IPS-15b (cell line): ENCODE measurements around the gene PTPRN2.
"Not testable (repeated sequence)": the region's sequence is repeated elsewhere in the genome, so short reads cannot be mapped to it uniquely, and the experiment has no call there.

Experiments
- H3K27me3 ChIP-seq: one replicate; pipeline ENCODE4 v1.6.1; 2013; ENCODE audit warnings: low read length; ENCODE audit not compliant: control insufficient read depth, insufficient read depth
- H3K36me3 ChIP-seq: one replicate; pipeline ENCODE4 v1.6.1; 2013; ENCODE audit warnings: low read length; ENCODE audit not compliant: control insufficient read depth, insufficient read depth
- H3K4me1 ChIP-seq: one replicate; pipeline ENCODE4 v1.6.1; 2013; ENCODE audit warnings: mild to moderate bottlenecking, low read length; ENCODE audit not compliant: control insufficient read depth, insufficient read depth
- H3K4me3 ChIP-seq: one replicate; pipeline ENCODE4 v1.5.1; 2013; ENCODE audit warnings: low read depth, low read length
- H3K9ac ChIP-seq: one replicate; pipeline ENCODE4 v1.6.1; 2013; ENCODE audit warnings: low read depth, mild to moderate bottlenecking, low read length
- H3K9me3 ChIP-seq: one replicate; pipeline ENCODE4 v1.6.1; 2013; ENCODE audit warnings: mild to moderate bottlenecking, low read length; ENCODE audit not compliant: control insufficient read depth, insufficient read depth

Gene PTPRN2

GRCh38 chr7:157596026-157596425 is 991.6 kb downstream of the PTPRN2 start:
- H3K4me1 ChIP-seq: no peaks in the 10 kb centered on the region
- H3K4me3 ChIP-seq: no peak overlapping the region
- no peaks in the 10 kb centered on the region for H3K9me3 ChIP-seq
- no peaks in the 10 kb centered on the region for H3K36me3 ChIP-seq
- H3K27me3 ChIP-seq: peaks cover 64% of the 10 kb centered on the region
- H3K9ac ChIP-seq: no peak overlapping the region

GRCh38 chr7:157595086-157595855 is 992.4 kb downstream of the PTPRN2 start:
- Histone ChIP-seq H3K9ac (no peak overlapping the region), H3K36me3 (no peaks in the 10 kb centered on the region), H3K9me3 (no peaks in the 10 kb centered on the region), H3K4me1 (no peaks in the 10 kb centered on the region), H3K4me3 (no peak overlapping the region), H3K27me3 (peaks cover 68% of the 10 kb centered on the region)

GRCh38 chr7:157594306-157594705 is 993.3 kb downstream of the PTPRN2 start:
- H3K36me3 ChIP-seq: no peaks in the 10 kb centered on the region
- no peak overlapping the region for H3K9ac ChIP-seq
- H3K4me3 ChIP-seq: no peak overlapping the region
- H3K27me3 ChIP-seq: peaks cover 70% of the 10 kb centered on the region
- H3K4me1 ChIP-seq: no peaks in the 10 kb centered on the region
- no peaks in the 10 kb centered on the region for H3K9me3 ChIP-seq

GRCh38 chr7:157593541-157593940 is 994.1 kb downstream of the PTPRN2 start:
- H3K9ac ChIP-seq: no peak overlapping the region
- H3K4me3 ChIP-seq: no peak overlapping the region
- H3K27me3 ChIP-seq: peaks cover 68% of the 10 kb centered on the region
- no peaks in the 10 kb centered on the region for H3K4me1 ChIP-seq
- no peaks in the 10 kb centered on the region for H3K36me3 ChIP-seq
- no peaks in the 10 kb centered on the region for H3K9me3 ChIP-seq

DNA sequence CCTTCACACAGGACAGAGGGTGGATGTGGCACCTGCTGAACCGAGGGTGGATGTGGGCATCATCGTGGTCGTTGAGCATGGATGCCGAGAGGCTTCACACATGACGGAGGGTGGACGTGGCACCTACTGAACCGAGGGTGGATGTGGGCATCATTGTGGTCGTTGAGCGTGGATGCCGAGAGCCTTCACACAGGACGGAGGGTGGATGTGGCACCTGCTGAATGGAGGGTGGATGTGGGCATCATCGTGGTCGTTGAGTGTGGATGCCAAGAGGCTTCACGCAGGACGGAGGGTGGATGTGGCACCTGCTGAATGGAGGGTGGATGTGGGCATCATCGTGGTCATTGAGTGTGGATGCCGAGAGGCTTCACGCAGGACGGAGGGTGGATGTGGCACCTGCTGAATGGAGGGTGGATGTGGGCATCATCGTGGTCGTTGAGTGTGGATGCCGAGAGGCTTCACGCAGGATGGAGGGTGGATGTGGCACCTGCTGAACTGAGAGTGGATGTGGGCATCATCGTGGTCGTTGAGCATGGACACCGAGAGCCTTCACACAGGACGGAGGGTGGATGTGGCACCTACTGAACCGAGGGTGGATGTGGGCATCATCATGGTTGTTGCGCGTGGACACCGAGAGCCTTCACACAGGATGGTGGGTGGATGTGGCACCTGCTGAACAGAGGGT is 994.8 kb downstream of the PTPRN2 start:
- H3K4me1 ChIP-seq, H3K9me3 ChIP-seq, H3K9ac ChIP-seq, H3K4me3 ChIP-seq, H3K36me3 ChIP-seq: not testable (repeated sequence)
- peaks cover 63% of the 10 kb centered on the region for H3K27me3 ChIP-seq

DNA sequence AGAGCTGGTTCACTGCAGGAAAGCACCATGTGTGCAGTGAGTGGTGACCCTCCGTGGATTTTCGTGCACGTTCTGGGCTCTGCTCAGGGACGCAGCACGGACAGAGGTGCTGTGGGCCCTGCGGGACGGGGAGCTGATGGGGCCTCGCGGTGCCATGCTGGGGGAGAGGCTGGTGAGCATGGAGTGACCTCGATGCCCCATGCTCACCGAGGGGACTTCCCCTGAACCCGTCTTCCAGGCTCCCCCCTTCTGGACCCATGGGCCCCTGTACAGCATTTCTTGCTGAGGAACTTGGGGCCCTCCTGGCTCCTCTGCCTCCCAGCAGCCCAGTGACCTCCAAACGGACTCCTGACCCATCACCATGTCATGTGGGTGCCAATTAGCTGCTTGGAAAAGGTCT is 997.1 kb downstream of the PTPRN2 start:
- H3K36me3 ChIP-seq: no peaks in the 10 kb centered on the region
- H3K4me1 ChIP-seq: no peaks in the 10 kb centered on the region
- no peak overlapping the region for H3K4me3 ChIP-seq

DNA sequence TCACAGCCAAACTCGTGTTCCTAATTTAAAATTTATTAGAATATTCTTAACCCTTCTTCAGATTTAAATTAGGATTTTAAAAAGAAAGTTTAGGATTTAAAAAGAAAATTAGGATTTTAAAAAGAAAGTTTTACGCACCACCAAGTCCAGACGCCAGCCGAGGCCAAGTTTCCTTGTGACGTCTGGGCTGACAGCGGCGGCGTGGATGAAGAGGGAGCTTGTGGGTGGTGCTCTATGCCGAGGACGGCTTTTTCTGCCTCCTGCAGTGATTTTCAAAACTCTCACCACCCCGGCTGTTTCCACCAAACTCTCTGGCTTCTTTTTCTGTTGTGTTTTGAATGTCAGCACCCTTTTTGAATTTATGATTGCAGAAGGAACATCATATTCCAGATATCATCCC is 997.9 kb downstream of the PTPRN2 start:
- Histone ChIP-seq H3K9ac (no peak overlapping the region), H3K9me3 (no peaks in the 10 kb centered on the region), H3K36me3 (no peaks in the 10 kb centered on the region), H3K4me3 (no peak overlapping the region), H3K4me1 (no peaks in the 10 kb centered on the region), H3K27me3 (peaks cover 34% of the 10 kb centered on the region)

More for the DNA sequence above, 997.1 kb downstream of the PTPRN2 start:
- Histone ChIP-seq H3K9ac (no peak overlapping the region), H3K27me3 (peaks cover 41% of the 10 kb centered on the region), H3K9me3 (no peaks in the 10 kb centered on the region)

DNA sequence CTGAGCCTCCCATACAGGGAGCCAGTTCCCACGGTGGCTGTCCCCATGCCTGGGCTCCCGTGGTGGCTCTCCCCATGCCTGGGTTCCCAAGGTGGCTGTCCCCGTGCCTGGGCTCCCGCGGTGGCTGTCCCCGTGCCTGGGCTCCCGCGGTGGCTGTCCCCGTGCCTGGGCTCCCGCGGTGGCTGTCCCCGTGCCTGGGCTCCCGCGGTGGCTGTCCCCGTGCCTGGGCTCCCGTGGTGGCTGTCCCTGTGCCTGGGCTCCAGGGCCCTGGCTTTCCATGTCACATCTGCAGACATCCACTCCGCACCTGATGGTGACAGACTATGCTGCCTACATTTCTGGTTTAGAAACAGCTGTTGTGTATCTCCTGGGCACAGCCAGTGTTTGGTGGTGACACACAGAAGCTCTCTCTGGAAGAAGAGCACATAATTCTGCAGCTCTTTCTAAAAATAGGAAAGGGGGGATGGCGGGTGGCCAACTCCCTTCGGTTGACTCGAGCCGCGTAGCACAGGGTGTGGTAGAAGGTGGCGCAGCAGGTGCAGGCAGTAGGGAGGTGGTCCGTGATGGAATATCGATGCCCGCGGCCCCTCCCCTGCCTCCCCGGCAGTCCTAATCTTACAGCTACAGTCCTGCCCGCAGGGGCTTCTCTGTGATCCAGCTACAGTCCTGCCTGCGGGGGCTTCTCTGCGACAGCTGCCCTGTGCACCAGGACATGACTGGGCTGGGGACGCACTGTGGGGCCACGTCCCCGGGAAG is 999.6 kb downstream of the PTPRN2 start:
- Histone ChIP-seq H3K36me3 (no peaks in the 10 kb centered on the region), H3K9me3 (no peaks in the 10 kb centered on the region), H3K27me3 (peaks cover 24% of the 10 kb centered on the region), H3K4me1 (no peaks in the 10 kb centered on the region), H3K4me3 (no peak overlapping the region), H3K9ac (no peak overlapping the region)

DNA sequence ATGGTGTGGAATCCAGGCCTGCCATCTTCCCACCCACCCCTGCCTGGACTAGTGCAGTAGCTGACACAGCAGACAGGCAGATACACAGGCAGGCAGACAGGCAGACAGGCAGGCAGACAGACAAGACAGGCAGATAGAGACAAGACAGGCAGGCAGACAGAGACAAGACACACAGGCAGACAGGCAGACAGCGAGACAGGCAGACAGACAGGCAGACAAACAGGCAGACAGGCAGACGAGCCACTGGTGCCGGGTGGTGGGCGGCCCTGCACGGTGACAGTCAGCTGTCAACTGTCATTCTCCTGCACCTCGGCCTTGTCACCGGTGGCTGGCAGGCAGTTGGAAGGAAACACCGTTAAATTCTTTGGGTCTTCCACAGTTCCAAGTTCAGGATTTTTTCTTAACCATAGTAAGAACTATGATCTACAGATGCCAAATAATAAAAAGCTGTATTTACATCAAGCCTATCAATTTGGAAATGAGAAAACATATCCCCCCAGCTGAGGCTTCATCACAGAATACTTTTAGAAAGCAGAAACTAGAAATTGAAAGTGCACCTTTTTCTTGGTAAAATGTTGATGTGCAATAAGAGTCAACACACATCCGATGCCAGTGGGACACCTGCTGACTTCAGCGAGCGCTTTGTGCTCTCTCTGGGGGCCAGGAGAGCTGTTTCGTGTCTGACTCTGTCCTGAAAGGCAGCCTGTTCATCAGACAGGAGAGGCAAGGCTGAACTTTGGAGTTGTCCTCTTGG is 1000.4 kb downstream of the PTPRN2 start:
- Histone ChIP-seq H3K4me3 (no peak overlapping the region), H3K9me3 (no peaks in the 10 kb centered on the region), H3K36me3 (no peaks in the 10 kb centered on the region), H3K9ac (no peak overlapping the region), H3K4me1 (no peaks in the 10 kb centered on the region), H3K27me3 (peaks cover 18% of the 10 kb centered on the region)

- Histone ChIP-seq H3K9ac (no peak overlapping the region), H3K36me3 (no peaks in the 10 kb centered on the region), H3K27me3 (peaks cover 11% of the 10 kb centered on the region), H3K4me3 (no peak overlapping the region), H3K9me3 (no peaks in the 10 kb centered on the region), H3K4me1 (no peaks in the 10 kb centered on the region)
Observed at GRCh38 chr7:157586426-157586955, 1001.1 kb downstream of the PTPRN2 start.
